Measurements from ENCODE around the gene RGS3. TPM values are rescaled to one million over a fixed set of nuclear protein-coding genes. Genes with fewer than 3 reads are reported as not detected.

Gene RGS3
- total RNA-seq, 1 donor from 2014 or later: 415 TPM

DNA sequence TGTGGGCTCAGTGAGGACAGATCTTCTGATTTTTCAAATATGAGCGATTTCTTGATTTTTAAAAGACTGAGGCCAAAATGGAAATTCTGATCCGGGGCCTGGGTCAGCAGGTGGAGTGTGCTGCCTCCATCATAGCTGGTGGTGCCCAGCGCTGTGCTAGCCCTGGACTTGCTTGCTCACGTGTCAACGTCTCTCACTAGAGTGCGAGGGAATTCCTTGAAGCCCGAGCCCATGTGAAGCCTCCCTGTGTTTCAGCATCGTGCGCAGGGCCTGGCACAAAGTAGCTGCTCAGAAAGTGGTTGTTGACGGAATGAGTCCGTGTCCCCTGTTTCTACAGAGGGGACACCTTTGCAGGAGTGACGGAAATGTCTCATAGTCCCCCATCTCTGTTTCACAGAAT is 50.5 kb downstream of the RGS3 start:
- DNase-seq: no peak

DNA sequence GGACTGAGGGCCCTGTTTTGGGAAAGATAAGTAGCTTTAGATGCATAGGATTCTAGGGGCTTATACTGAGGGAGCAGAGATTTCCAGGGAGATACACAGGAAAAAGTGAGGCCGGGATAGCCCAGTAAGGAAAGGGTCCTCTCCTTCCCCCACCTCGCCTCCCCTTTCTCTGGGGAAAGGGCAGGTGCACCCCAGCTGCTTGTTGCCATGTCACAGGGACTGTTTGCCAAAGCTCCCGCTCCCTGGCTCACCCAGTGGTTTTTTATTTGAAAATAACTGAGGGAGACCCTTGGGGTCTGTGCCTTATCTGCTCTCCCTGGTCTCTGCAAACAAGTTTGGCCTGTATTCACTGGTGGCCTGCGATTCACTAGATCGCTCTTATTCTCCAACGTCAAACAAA is 51.2 kb downstream of the RGS3 start:
- no peak for DNase-seq

DNA sequence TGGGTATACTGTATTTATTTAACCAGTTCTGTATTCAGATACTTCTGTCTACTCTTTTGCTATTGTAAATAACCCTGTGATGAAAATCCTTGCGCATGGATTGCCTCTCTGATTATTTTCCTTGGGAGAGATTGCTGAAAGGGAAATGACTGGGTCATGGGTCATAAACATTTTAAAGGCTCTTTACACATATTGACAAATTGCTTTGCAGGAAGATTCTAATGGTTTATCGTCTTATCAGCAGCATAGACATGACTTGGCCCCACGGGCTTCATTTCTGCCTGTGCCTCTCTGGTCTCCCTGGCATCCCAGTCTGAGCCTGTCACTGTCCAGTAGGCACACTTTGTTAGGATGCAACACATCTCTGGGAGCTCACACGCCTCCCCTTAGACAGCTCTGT is 52.3 kb downstream of the RGS3 start:
- DNase-seq: no peak

DNA sequence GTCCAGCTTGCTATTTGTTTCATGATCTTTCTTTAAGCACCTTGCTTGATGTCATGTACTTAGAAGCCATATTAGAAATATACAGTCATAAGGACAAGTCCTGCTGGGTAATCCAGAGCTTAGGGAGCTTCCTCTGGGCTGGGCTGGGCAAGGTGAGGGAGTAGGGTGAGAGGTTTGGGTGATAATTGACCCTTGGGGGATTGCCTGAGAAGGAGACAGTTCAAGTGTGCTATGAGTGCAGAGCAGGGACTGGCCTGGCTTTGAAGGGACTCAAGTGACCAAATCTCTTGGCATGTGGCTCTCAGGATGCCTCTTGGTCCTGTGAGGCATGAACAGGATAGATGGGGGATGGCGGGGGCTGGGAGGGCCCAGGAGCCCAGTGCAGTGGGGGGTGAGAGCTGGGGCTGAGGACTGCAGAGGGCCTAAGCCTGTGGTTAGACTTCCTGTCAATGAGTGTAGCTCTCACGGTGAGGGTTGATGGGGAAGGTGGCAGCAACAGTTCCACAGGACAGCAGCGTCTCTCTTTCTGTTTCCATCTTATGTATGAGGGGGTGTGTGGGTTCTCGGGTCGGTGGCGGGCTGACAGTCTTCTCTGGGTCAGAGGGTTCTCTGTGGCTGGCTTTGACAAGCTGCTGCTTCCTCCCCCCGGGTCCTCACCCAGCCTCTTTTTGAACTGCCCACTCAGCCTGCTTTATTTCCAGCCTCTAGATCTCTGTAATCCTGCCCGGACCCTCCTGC is 53.5 kb downstream of the RGS3 start:
- no peak for DNase-seq

DNA sequence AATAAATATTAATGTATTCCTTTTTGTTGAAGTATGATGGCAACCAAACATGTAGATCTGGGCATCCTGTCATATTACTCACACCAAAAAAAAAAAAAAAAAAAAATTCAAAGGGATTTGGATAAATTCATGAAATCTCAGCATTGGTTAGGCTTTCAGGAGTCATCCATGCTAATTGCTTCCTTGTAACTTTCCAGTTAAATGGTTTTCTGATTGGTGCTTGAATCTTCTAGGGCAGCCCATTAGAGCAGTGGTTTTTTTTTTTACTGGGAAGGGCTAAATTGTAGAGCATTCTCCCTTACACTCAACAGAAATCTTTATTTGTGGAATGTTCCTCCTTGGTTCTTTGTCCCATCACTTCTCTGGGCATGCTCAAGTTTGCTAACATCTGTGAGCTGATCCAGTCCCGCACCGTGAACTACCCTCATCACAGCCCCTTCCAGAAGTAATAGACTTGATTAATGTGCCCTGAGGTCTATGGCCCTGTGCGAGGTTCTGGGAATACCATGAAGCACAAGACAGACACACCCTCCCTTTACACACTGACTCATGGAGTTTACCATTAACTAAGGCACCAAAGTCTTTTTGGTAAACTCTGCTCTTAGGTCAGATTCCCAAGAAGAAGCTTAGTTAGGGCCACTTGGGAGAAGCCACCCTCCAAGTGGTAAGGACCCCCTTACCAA is 56.0 kb downstream of the RGS3 start:
- peak; percentile 52 for DNase-seq

DNA sequence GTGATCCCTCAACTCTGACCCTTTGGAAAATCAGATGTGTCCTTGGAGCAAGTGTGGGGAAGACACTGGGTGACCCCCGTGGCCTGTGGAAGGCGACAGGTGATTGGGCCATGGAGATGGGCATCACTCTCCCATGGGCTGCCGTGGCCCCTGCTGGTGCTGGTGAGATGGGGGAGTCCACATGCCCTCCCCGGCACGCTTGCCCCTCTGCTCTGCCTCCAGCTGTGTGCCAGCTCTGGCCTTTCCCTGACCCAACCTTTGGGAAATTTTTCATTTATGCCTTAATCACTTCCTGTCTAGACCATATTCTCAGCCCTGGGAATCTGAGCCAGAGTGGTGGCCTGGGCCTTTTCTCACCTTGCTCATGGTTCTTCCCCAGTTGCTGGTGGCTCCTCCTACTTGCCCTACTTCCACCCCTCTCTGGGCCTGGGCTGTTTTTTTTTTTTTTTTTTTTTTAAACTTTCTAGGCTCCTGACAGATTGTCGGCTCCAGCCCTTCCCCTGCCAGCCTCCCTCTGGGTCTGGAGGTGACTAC is 56.6 kb downstream of the RGS3 start:
- peak; percentile 88 for DNase-seq

DNA sequence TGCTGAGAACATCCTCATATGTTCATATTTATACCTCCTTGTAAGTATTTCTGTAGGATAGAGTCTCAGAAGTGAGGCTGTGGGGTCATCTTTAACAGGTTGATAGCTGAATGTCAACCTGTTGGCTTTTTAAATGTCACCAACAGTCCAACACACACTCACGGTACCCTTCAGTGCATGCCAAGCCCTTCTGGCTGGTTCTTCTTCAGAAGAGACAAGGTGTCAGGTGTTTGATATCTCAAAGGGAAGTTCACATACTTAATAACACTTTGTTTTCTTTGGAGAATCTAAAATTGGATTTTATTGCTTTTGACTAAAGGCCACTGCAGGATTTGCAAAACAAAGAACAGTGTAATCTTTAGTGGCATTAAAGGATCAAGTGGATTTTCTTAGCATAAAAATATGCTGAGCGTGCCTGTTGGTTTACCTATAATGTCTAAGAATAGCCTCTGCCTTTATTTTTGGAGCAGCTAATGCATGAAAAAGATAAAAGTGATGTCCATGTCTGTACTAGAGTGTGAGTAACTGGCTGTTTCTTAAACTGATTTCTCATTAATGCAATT is 58.2 kb downstream of the RGS3 start:
- DNase-seq: no peak

DNA sequence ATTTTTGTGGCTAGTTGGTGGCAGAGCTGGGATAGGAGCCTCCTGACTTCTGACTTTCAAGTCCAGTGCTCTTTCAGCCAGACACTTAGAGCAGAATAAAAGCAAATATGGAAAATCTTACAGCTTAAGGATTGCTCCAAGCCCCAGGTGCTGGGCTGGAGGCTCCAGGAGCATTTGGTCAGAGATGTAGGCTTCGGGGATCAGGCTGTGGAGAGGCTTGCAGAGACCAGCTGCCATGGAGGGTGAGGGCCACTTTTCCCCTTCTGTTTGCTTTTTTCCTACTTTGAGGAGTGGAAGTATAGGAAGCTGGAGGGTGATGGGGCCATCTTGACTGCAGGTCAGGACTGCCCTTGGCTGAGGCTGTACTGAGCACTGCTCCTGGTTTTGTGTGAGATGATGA is 58.9 kb downstream of the RGS3 start:
- no peak for DNase-seq

DNA sequence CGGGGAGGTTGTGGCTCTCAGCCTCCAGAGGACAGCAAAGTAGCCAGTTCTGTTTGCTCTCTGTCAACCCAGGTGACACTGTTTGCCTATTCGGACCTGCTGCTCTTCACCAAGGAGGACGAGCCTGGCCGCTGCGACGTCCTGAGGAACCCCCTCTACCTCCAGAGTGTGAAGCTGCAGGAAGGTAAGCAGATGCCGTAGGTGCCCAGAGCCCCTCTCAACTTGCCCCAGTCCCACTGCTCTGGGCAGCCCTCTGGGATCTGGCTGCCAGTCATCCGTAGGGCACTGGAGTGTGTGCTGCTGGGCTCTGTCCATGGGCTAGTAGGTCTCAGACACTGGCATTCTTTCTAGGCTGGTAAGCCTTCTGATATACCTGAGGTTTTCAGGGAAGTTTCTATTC is 59.3 kb downstream of the RGS3 start:
- DNase-seq: no peak

DNA sequence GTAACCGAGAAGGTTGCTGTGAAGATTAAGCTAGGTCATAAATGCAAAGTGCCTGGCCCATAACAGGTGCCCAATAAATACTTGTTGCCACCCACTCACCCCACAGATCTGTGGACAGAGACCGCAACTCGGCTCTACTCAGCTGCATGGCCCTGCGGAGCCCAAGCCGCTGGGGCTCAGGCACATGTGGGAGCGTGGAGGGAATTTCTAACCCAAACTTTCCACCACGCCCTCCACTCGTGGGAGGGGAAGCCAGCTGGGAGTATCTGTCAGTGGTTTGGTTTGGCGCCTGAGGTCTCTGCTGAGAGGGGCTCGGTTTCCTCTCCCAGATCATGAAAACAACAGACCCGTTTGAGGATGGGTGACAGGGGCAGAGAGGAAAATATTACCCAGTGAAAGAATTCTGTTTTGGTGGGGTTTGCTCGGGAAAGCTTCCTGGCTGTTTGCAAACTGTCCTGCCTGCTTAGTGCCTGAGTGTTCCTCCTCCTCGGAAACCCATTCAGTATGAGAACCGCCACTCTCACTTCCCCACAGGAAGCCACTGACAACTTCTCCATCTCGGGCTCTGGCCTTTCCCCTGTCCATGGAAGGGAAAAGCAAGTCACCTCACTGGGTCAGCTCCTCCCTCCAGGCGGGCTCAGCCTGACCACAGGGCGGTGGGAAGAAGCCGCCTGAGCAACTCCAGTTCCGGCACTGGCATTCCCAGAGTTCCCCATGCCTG is 60.1 kb downstream of the RGS3 start:
- DNase-seq: peak; percentile 78

DNA sequence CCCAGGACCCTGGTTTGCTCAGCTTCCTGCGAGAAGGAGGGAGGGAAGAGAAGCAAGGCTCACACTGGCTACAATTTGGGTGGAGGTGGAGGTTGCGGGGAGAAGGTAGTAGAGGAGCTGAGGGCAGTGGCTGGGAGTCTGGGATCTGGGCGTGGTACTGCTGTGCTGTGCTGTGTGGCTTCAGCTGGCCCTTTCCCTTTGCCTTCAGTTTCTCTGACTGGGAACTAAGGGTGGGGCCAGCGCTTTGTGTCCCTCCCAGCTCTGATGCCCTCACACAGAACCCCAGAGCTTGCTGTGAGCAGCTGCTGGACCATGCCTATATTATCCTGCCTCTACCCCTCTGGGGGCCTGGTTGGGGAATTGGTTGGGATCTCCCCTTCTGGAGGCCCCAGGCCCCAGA is 60.9 kb downstream of the RGS3 start:
- DNase-seq: no peak

DNA sequence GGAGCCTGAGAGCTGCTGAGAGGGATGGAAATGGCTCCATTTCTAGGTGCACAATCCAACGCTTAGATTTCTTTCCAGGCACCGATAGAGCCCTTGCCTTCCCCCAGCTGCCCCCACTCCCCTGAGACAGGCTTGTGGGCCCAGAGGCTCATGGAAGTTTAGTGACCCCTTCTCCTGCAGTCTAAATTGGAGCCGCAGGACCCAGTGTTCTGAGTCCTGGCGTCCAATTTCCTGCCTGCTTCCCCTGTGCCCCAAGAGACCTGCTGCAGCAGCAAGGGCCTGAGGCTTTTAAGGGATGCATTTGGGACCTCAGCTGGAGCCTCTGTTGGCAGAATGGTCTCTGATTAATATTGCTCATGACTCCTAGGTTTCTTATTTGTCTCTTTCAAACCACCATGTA is 61.7 kb downstream of the RGS3 start:
- DNase-seq: no peak

DNA sequence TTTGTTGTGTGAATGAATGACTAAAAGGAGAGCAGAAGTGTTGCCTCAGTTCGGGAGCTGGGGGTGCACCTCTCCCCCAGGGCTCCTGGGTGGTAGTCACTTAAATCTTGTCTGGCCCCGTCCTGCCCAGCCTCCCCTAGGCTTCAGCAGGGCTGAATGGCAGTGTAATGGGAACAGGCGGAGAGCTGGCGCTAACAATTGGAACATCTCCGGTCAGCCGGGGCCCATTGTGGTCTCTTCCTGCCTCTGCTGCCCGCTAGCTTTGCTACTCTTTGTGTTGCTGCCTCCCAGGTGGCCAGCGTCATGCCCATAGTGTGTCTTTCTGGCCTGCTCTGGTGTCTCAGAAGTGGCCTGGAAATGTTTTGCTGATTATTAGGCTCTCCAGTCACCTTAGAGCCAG is 62.3 kb downstream of the RGS3 start:
- DNase-seq: peak; percentile 73

DNA sequence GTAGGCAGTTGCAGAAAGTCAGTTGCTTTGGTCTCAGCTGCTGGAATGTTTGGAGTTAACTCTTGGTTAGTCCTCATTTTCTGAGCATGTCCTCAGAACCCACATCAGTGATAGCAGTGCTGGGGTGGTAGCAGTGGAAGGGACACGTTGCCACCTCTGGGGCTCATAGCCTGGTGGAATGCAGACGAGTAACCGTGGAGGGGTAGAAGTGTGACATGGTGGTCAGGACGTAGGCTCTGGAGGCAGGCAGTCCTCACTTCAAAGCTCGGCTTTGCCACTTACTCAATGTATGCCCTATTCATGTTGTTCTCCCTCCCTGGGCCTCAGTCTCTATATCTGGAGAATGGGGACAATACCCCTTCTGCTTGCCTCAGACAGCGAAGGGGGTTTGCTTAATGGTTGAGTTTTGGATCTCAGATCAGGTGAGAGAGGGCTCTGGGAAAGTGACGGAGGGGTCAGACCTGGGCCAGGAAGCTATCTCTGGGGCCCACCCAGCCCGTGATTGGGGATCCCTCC is 62.8 kb downstream of the RGS3 start:
- DNase-seq: no peak

DNA sequence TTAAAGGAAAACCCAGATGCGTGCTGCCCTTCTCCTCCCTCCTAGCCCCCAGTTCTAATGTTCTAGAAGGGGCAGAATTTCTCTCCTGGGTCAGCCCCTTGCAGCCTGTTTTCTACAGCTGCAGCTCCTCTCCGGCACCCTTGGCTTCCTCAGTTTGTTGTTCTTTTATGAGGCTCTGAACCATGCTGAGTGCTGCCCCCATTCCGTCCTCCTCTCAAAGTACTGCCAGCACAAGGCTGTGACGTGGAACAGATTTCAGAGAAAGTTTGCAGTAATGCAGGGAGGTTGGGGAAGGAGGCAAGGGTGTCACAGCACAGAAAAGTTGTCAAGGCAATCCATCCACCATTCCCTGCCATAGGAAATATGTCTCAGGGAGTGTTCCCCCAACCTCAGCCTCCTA is 63.3 kb downstream of the RGS3 start:
- DNase-seq: no peak

DNA sequence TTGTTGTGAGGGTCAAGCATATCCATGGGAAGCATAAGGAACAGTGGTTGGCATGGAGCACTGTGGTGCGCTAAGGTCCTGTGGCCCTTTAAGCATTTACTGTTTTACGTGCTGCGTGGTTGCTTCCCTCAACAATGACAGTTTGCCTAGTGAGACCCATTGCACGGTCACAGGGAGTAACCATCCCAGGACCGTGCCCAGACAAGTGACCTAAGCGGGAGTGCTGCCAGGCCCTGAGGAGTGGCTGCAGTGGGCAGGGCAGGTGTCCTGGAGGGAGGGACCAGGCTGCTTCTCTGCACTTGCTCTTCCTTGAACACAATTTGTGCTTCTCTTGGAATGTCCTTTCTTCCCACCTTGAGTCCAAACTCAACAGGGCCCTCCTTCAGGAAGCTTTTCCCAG is 64.6 kb downstream of the RGS3 start:
- DNase-seq: no peak

DNA sequence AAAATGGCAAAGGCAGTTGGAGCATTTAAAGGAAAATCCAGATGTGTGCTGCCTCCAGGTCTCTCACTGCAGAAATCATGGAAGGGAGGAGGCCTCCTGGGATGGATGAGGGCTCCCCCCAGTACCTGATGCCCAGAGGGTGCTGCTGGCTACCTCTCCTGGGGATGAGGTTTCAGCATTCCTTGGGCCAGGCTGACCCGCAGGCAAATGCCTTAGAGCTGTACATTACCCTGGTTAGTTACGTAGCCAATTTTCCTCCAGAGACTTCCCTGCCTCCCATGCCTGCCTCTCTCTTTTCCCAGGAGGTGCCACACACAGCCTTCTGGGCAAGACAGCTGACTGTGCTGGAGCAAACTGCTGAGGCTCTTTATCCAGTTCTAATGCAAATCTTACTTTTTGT is 65.3 kb downstream of the RGS3 start:
- DNase-seq: no peak

DNA sequence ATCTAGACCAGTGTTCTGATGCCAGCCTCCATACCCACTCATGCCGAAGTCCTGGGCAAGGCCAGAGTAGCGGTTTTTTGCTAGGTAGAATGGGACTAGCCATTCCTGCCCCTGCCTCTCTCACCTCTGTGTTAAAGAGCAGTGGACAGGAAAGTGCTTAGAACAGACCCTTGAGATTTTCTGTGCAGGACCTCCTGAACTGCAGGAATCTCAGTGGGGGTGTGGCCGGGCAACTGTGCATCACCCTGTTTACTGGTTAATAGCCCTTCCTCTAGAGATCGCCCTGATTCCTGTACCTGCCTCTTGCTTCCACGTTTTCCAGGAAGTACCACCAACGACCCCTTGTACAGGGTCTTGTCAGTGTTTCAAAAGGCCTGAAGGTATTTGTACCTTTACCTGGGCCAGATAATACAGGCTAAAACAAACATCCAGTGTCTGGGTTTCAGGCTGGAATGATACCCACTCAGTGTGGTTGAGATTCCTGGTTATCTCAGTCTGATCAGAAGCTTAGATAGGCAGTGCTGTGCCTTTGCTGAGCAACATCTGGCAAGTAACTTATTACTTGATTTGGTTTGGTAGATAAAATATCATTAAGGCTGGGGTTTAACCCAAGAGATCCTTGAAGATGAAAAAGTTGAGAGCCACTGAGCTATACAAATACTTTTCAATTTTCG is 65.9 kb downstream of the RGS3 start:
- no peak for DNase-seq

DNA sequence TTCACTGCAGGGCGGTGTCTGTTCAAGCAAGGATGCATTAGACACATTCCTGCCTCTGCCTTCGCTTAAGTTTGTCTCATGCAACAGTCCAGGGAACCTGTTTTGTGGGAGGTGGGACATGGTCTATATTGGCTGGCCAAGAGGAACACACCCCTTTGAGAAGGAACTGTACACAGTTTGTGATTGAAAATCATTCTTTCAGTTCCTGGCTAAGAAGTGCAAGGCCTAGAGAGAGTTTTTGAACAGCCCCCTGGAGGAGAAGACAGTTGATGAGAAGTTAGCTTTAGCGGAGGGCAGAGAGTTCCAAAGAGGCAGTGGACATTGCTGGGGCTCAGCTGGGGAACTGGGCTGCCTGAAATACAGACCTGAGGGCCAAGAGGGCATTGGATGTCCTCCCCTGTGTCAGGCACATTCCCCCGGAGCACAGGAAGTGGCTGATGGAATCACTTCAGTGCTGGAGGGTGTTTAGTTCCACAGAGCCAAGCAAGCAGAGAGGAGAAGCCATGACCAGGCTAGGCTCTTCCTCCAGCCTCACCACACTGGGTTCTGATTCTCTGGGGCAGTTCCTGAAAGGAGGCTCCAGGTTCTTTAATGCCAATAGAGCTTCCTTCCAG is 66.6 kb downstream of the RGS3 start:
- no peak for DNase-seq

DNA sequence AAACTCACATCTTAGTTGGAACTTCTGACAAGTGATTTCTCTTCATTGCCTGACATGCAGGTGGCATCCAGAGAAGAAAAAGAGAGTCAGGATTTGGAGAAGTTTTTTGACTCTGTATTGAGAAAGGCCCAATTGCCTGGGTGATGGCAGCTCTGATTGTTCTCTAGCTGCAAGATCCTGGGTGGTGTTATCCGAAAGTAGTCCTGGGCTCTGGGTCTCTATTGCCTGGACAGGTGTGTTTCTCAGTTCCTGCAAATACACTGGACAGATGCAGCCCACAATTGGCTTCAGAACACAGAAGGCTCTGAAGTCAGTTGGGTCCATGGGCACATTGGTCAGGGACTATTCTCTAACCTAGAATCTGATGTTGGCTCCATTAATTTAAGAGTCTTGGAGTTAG is 67.4 kb downstream of the RGS3 start:
- no peak for DNase-seq

DNA sequence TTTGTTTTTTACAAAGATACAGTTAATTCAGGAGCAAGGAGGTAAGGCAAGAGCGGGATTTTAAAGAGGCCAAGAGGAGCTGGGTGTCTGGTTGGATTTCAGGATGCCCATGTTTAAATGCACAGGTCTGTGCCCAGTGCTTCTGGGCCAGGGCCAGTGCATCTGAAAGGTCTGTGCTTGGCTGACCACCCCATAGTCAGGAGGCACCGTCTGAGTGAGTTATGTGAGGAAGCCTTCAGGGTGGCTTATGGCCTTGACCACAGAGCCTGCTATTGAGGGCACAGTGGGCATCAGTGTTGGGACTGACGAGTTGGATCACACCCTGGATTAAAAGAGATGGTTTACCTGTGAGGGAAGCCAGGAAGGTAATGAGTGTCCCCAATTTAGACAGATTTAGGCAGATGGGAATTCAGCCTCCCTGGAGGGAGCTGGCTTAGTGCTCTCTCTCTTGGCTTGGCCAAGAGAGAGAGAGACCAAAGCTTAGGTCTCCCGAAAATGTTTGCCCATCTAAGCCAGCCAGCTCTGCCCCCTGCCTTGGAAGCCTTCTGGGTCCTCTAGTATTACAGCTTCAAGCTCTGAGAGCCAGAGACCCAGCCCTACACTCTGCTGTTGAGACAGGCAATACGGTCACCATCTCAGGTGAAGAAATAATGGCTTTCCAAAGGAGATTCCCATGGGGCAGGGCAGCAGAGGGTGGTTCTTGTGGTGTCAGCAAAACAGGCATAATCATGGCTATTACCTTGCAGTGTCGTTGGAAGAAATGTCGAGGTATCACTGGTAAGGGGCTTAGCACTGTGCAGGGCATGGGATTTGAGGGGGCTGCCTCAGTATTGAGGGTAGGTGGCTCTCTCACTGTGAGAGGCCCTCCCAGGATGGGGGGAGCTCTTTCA is 68.6 kb downstream of the RGS3 start:
- DNase-seq: no peak

Measured in dermis blood vessel endothelial cell (primary cell).